SH-SY5Y (cell line): ENCODE data around the gene HSF2BP.

Experiments
- GATA2 ChIP-seq: IDR thresholded peaks from 2 replicates; pipeline ENCODE4 v1.6.1; 2011; ENCODE audit warnings: mild to moderate bottlenecking, low read depth, low read length
- GATA3 ChIP-seq: IDR thresholded peaks from 2 replicates; pipeline ENCODE4 v1.6.1; 2011; ENCODE audit warnings: low read depth, mild to moderate bottlenecking, low read length, moderate library complexity

The HSF2BP gene

GRCh38 chr21:43691086-43691795 lies 32.0 kb upstream of the HSF2BP start:
- TF ChIP-seq GATA2 (no peak), GATA3 (no peak)

- TF ChIP-seq GATA2 (no peak), GATA3 (no peak)
These were observed 31.1 kb upstream of the HSF2BP start for GRCh38 chr21:43690346-43690745.

DNA sequence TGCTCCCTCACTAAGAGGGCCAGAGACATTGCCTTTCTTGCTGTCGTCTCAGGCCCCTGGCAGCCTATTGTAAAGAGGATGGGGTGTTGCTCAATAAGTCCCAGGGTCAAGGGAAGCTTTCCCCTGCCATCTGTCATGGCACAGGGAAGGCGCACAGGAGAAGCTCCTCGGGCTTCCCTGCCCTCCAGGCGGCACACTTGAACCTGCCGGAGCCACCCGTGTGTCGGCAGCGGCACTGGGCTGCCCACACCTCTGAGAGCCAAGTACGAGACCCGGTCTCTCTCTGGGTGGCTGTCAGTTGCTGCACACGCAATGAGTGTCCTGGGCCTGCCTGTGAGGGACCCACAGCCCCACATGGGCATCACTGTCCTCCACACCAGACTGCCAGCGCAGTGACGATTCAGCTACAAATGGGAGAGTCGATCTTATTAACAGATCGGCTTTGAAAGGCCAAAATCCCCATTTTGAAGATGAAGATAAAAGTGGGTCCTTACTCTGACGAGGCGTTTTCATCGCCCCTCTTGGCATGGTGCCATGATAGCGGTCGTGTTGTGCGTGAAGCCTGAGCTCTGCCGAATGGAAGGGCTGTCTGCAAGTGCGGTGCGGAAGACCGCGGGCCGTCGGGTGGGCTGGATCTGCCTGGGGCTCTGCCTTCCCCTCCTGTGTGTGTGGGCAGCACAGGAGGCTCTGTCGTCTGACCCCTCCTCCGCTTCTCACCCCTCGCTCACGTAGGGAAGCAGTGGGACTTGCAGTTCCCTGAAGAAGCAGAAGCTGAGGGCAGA lies 30.5 kb upstream of the HSF2BP start:
- TF ChIP-seq GATA2 (no peak), GATA3 (no peak)

- TF ChIP-seq GATA3 = no peak
- no peak for TF ChIP-seq GATA2
These were observed 29.6 kb upstream of the HSF2BP start for GRCh38 chr21:43688906-43689305.

GRCh38 chr21:43687566-43688399 lies 28.5 kb upstream of the HSF2BP start:
- TF ChIP-seq GATA3 (no peak), GATA2 (no peak)

- TF ChIP-seq GATA2 (no peak), GATA3 (no peak)
These were observed 27.7 kb upstream of the HSF2BP start for GRCh38 chr21:43686811-43687565.

DNA sequence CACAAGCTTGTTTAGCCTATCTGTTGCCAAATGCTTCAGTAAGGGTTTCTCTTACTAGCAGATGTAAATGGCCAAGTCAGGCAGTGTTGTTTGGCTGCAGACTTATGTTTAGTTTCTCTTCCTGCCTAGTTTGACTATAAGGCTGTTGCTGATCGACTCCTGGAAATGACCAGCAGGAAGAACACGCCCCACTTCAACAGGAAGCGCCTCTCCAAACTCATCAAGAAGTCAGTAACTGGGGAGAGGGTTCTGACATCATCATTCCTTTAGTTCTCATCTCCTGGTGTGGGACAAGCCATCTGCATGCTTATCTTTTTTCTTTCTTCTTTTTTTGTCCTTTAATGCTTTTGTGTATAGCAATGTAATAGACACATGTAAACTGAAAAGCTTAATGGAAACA lies 25.1 kb upstream of the HSF2BP start:
- no peak for TF ChIP-seq GATA3
- no peak for TF ChIP-seq GATA2

DNA sequence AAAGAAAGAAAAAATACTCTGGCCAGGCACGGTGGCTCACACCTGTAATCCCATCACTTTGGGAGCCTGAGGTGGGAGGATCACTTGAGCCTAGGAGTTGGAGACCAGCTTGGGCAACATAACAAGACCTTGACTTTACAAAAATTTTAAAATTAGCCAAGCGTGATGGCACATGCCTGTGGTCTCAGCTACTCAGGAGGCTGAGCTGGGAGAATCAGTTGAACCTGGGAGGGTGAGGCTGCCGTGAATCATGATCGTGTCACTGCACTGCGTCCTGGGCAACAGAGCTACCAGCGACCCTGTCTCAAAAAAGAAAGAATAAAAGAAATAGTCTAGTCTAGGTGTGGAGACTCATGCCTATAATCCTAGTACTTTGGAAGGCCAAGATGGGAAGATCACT lies 22.4 kb upstream of the HSF2BP start:
- TF ChIP-seq GATA3 (no peak), GATA2 (no peak)

DNA sequence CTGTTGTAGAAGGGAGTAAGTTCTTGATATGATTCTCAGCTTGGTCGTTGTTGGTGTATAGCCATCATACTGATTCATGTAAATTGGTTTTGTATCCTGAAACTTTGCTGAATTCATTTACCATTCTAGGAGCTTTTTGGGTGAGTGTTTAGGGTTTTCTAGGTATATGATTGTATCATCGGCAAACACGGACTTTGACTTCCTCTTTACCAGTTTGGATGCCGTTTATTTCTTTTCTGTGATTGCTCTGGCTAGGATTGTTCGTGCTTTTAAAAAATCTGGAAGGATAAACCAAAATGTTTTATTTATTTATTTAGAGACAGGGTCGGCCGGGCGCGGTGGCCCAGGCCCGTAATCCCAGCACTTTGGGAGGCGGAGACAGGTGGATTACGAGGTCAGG lies 20.7 kb upstream of the HSF2BP start:
- TF ChIP-seq GATA2 (no peak), GATA3 (no peak)

GRCh38 chr21:43676391-43676790 lies 17.1 kb upstream of the HSF2BP start:
- TF ChIP-seq GATA3 = no peak
- no peak for TF ChIP-seq GATA2

DNA sequence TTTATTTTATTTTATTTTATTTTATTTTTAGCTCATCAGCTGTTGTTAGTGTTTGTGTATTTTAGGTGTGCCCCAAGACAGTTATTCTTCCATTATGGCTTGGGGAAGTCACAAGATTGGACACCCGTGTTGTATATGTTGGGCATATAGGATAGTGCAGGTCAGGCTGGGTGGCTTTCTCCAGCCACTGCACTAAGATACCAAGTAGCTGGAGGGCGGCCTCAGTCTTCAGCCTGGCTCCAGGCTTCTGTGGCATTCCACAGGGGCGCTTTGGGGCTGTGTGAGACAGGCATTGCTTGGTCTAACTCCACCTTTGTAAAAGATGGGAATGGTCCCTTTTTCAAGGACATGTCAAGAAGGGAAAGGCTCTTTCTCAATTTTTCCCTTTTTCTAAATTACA lies 16.6 kb upstream of the HSF2BP start:
- TF ChIP-seq GATA3 (no peak), GATA2 (no peak)

GRCh38 chr21:43669828-43670605 lies 10.7 kb upstream of the HSF2BP start:
- no peak for TF ChIP-seq GATA3
- TF ChIP-seq GATA2 = no peak

DNA sequence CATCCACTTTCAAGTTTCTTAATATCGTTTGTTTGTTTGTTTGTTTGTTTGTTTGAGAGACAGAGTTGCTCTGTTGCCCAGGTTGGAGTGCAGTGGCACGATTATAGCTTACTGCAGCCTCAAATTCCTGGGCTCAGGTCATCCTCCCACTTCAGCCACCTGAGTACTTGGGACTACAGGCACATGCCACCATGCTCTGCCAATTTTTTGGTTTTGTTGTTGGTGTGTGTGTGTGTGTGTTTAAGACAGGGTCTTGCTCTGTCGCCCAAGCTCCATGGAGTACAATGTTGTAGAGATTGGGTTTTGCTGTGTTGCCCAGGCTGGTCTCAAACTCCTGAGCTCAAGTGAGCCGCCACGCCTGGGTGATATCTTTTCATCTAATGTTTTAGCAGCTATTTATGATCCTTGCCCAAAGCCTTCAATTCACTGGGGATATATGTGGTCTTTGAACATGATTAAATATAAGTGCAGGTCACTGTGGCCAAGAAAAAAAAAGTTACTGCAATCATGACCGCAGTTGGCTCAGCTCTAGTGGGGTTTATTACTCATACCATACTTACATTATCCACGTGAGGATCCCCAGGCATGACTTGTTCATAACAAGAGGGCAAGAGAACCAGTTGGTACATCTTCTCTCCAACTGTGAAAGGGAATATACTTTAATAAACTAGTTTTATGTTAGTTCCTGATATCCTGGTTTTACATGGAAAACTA lies 8.1 kb upstream of the HSF2BP start:
- TF ChIP-seq GATA3 (no peak), GATA2 (no peak)
